Left lobe of liver (tissue), 2 donors: ENCODE data around the gene EYA4. TPM values are rescaled to one million over a fixed set of nuclear protein-coding genes. Genes with fewer than 3 reads are reported as not detected.
A peak's percentile ranks its signal among the peaks of the same experiment; 100 is the strongest.
"Not testable (repeated sequence)": the region's sequence is repeated elsewhere in the genome, so short reads cannot be mapped to it uniquely, and the experiment has no call there.

Experiments used
- ATAC-seq: fragments of 200-7000 bp; cut with Tn5 transposase; one replicate; pipeline ENCODE4 v1.9.1; 2020; ENCODE audit warnings: mild to moderate bottlenecking, moderate library complexity
- DNase-seq: peaks from one replicate; pipeline ENCODE4 v3.0.0-alpha.2; 2020; ENCODE audit warnings: low spot score
- total RNA-seq: library from RNA; stranded (reverse); gene quantifications from one replicate; pipeline ENCODE4 v1.2.1, GENCODE V29; 2021
- donor health status: DM: no; HTN: no; CAD: no; lungs with moderate emphysema.
- donor health status: DM: no; HTN: yes; CAD: no.

Gene EYA4
- total RNA-seq, 1 donor from 2014 or later: not detected

- no peak for ATAC-seq
- DNase-seq: no peak
Observed at GRCh38 chr6:133396984-133397348, 155.8 kb downstream of the EYA4 start.

- ATAC-seq: not testable (repeated sequence)
Observed at GRCh38 chr6:133397601-133398000, 156.4 kb downstream of the EYA4 start.

GRCh38 chr6:133399426-133399825 lies 158.3 kb downstream of the EYA4 start:
- DNase-seq: no peak
- ATAC-seq: no peak

More at GRCh38 chr6:133397601-133398000, 156.4 kb downstream of the EYA4 start:
- not testable (repeated sequence) for DNase-seq

GRCh38 chr6:133404151-133404550 lies 163.0 kb downstream of the EYA4 start:
- no peak for DNase-seq
- ATAC-seq: no peak

GRCh38 chr6:133404728-133405127 lies 163.6 kb downstream of the EYA4 start:
- no peak for DNase-seq
- no peak for ATAC-seq

GRCh38 chr6:133407320-133408100 lies 166.4 kb downstream of the EYA4 start:
- ATAC-seq (no peak), DNase-seq (no peak)

GRCh38 chr6:133408132-133408531 lies 167.0 kb downstream of the EYA4 start:
- DNase-seq: no peak

GRCh38 chr6:133408543-133408942 lies 167.4 kb downstream of the EYA4 start:
- DNase-seq (no peak), ATAC-seq (no peak)

More at GRCh38 chr6:133408132-133408531, 167.0 kb downstream of the EYA4 start:
- no peak for ATAC-seq

GRCh38 chr6:133410638-133411435 lies 169.7 kb downstream of the EYA4 start:
- DNase-seq (no peak), ATAC-seq (no peak)

GRCh38 chr6:133411757-133412156 lies 170.6 kb downstream of the EYA4 start:
- ATAC-seq (no peak), DNase-seq (no peak)

GRCh38 chr6:133415262-133415661 lies 174.1 kb downstream of the EYA4 start:
- ATAC-seq (no peak), DNase-seq (no peak)

- DNase-seq: no peak
- ATAC-seq: no peak
Observed at GRCh38 chr6:133418108-133418507, 177.0 kb downstream of the EYA4 start.

- DNase-seq: no peak
- peak; percentile 47 for ATAC-seq
Observed at GRCh38 chr6:133423242-133423641, 182.1 kb downstream of the EYA4 start.

GRCh38 chr6:133424359-133424758 lies 183.2 kb downstream of the EYA4 start:
- ATAC-seq: no peak
- no peak for DNase-seq

GRCh38 chr6:133426038-133426437 lies 184.9 kb downstream of the EYA4 start:
- peak; percentile 74 for DNase-seq
- ATAC-seq: peak; percentile 91

GRCh38 chr6:133428295-133428694 lies 187.1 kb downstream of the EYA4 start:
- DNase-seq (no peak), ATAC-seq (no peak)

- ATAC-seq (no peak), DNase-seq (no peak)
Observed at GRCh38 chr6:133430530-133430929, 189.4 kb downstream of the EYA4 start.

GRCh38 chr6:133431031-133431430 lies 189.9 kb downstream of the EYA4 start:
- DNase-seq: no peak
- no peak for ATAC-seq

GRCh38 chr6:133432021-133432989 lies 191.1 kb downstream of the EYA4 start:
- ATAC-seq: no peak

GRCh38 chr6:133435065-133435728 lies 194.0 kb downstream of the EYA4 start:
- ATAC-seq: peak; percentile 95
- peak; percentile 89 for DNase-seq

More at GRCh38 chr6:133432021-133432989, 191.1 kb downstream of the EYA4 start:
- no peak for DNase-seq
